ENCODE measurements around the gene PRSS35. TPM values are rescaled to one million over a fixed set of nuclear protein-coding genes. Genes with fewer than 3 reads are reported as not detected.
"Not testable (repeated sequence)": the region's sequence is repeated elsewhere in the genome, so short reads cannot be mapped to it uniquely, and the experiment has no call there.

Gene PRSS35
- total and polyA plus RNA-seq, 4 donors = 0.14 to 9.9 (median 0.50) TPM

DNA sequence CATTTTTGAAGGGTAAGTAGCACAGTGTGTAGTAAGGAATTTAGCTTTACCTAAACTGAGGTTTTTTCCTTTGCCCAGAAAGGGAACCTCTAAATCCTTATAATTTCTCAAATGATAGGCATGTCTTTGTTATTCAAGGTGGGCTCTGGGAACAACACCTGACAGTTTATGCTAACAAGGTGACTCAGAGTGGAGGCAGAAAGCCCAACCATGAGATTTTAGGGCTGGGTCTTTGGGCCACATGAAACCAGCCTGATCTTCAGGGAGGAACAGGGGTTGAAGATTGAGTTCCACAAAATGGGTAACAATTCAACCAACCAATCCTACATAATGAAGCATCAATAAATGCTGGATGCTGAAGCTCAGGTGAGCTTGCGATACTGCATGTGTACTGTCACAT lies 46.6 kb downstream of the PRSS35 start:
- TF ChIP-seq, protein P1, sequence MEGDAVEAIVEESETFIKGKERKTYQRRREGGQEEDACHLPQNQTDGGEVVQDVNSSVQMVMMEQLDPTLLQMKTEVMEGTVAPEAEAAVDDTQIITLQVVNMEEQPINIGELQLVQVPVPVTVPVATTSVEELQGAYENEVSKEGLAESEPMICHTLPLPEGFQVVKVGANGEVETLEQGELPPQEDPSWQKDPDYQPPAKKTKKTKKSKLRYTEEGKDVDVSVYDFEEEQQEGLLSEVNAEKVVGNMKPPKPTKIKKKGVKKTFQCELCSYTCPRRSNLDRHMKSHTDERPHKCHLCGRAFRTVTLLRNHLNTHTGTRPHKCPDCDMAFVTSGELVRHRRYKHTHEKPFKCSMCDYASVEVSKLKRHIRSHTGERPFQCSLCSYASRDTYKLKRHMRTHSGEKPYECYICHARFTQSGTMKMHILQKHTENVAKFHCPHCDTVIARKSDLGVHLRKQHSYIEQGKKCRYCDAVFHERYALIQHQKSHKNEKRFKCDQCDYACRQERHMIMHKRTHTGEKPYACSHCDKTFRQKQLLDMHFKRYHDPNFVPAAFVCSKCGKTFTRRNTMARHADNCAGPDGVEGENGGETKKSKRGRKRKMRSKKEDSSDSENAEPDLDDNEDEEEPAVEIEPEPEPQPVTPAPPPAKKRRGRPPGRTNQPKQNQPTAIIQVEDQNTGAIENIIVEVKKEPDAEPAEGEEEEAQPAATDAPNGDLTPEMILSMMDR (IDR thresholded peaks at IDR 0.05; ENCODE audit: control extremely low read depth, extremely low read depth) = no peak
- Histone ChIP-seq H3K27ac (ENCODE audit: low read depth in 1 of 2, low read length in 1 of 2) (no peak overlapping the region), H3K4me1 (ENCODE audit: control insufficient read depth in 5 of 5, insufficient read depth in 5 of 5, low read length in 5 of 5) (no peaks in the 10 kb centered on the region), H3K9me3 (ENCODE audit: control insufficient read depth in 4 of 4, insufficient read depth in 3 of 4, low read length in 3 of 4) (peaks cover 0 to 4% (median 2%) of the 10 kb centered on the region in 4 donors), H3K27me3 (ENCODE audit: control insufficient read depth in 3 of 3, insufficient read depth in 3 of 3, low read length in 2 of 3) (no peaks in the 10 kb centered on the region), H3K36me3 (ENCODE audit: control insufficient read depth in 4 of 4, insufficient read depth in 4 of 4, low read length in 4 of 4) (no peaks in the 10 kb centered on the region), H3K4me3 (no peak overlapping the region), H3K9ac (ENCODE audit: insufficient read depth in 1 of 2, low read length in 2 of 2) (no peak overlapping the region)
- WGBS, 2 donors = 91 to 97% methylated on average over 1 of the region's 1 CpG
- no peak for DNase-seq
- no peak for ATAC-seq (ENCODE audit: insufficient read depth, low FRiP score)

DNA sequence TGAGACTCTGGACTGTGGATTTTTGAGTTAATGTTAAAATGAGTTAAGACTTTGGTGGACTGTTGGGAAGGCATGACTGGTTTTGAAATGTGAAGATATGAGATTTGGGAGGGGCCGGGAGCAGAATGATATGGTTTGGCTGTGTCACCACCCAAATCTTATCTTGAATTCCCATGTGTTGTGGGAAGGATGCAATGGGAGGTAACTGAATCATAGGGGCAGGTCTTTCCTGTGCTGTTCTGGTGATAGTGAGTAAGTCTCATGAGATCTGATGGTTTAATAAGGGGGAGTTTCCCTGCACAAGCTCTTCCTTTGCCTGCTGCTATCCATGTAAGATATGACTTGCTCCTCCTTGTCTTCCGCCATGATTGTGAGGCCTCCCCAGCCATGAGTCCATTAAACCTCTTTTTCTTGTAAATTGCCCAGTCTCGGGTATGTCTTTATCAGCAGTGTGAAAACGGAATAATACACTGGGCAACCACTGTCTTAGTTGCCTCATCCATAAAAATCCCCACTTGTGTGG lies 59.4 kb downstream of the PRSS35 start:
- not testable (repeated sequence) for H3K4me3 ChIP-seq; ATAC-seq (ENCODE audit: insufficient read depth, low FRiP score); H3K27ac ChIP-seq (ENCODE audit: low read depth in 1 of 2, low read length in 1 of 2); H3K36me3 ChIP-seq (ENCODE audit: control insufficient read depth in 4 of 4, insufficient read depth in 4 of 4, low read length in 4 of 4); H3K4me1 ChIP-seq (ENCODE audit: control insufficient read depth in 5 of 5, insufficient read depth in 5 of 5, low read length in 5 of 5); DNase-seq; H3K27me3 ChIP-seq (ENCODE audit: control insufficient read depth in 3 of 3, insufficient read depth in 3 of 3, low read length in 2 of 3); H3K9me3 ChIP-seq (ENCODE audit: control insufficient read depth in 4 of 4, insufficient read depth in 3 of 4, low read length in 3 of 4); H3K9ac ChIP-seq (ENCODE audit: insufficient read depth in 1 of 2, low read length in 2 of 2)
- WGBS, 2 donors = 90 to 91% methylated on average over 4 of the region's 4 CpGs

DNA sequence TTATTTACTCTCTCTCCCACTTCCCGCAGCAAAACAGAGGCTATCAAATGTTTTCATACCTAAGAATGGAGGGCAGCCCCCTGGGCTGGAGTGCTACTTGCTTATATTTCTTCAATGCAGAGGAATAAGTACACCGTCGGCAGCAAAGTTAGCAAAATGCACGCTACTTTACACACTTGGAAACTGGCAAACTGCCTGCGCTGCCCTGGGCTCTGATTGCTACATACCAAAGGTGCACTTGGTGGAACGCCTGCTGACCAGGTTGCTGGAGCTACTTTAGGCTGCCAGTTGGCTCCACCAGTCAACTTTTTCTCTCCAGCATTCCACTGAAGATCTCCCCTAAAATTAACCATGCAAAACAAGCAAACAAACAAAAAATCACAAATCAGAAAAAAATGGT lies 62.4 kb downstream of the PRSS35 start:
- Histone ChIP-seq H3K4me3 (no peak overlapping the region), H3K9me3 (ENCODE audit: control insufficient read depth in 4 of 4, insufficient read depth in 3 of 4, low read length in 3 of 4) (peaks cover 0 to 2% (median 0%) of the 10 kb centered on the region in 4 donors), H3K9ac (ENCODE audit: insufficient read depth in 1 of 2, low read length in 2 of 2) (no peak overlapping the region), H3K4me1 (ENCODE audit: control insufficient read depth in 5 of 5, insufficient read depth in 5 of 5, low read length in 5 of 5) (no peaks in the 10 kb centered on the region), H3K27me3 (ENCODE audit: control insufficient read depth in 3 of 3, insufficient read depth in 3 of 3, low read length in 2 of 3) (no peaks in the 10 kb centered on the region), H3K36me3 (ENCODE audit: control insufficient read depth in 4 of 4, insufficient read depth in 4 of 4, low read length in 4 of 4) (no peaks in the 10 kb centered on the region), H3K27ac (ENCODE audit: low read depth in 1 of 2, low read length in 1 of 2) (no peak overlapping the region)
- 59 to 81% methylated on average over 6 of the region's 6 CpGs for WGBS, 2 donors
- no peak for ATAC-seq (ENCODE audit: insufficient read depth, low FRiP score)
- no peak for DNase-seq
- TF ChIP-seq, protein P1 (IDR thresholded peaks at IDR 0.05; ENCODE audit: control extremely low read depth, extremely low read depth) = no peak

Other genes starting within 250 kb of the PRSS35 start
- gene ME1, start 81.5 kb upstream of the PRSS35 start, total RNA-seq = 10 to 100 TPM in 1 of 2 donors, 1 to 10 TPM in 1; 4.9 to 17.5 TPM
- gene ME1, start 81.5 kb upstream of the PRSS35 start, polyA plus RNA-seq = 10 to 100 TPM; 10.8 TPM
- 1 to 10 TPM in 1 of 2 donors, not detected in 1; 2.9 TPM for gene SNAP91, start 196.6 kb downstream of the PRSS35 start, total RNA-seq
- gene SNAP91, start 196.6 kb downstream of the PRSS35 start, polyA plus RNA-seq = under 1 TPM in 1 of 2 donors, not detected in 1; 0.02 TPM

Data from lung (tissue), 12 donors.